PC-3 (cell line): Measurements from ENCODE around the gene CCER1. TPM values are rescaled to one million over a fixed set of nuclear protein-coding genes. Genes with fewer than 3 reads are reported as not detected.

Experiments
- ATAC-seq: fragments of 200-7000 bp; cut with Tn5 transposase; 2 replicates; pipeline ENCODE4 v1.9.1; 2020; ENCODE audit warnings: mild to moderate bottlenecking, moderate library complexity
- BruUV-seq: library from RNA; stranded (reverse); fragments of 400-500 nt; replicated peaks from 2 replicates; lab custom pipeline; 2021; lab: Mats Ljungman, UMichigan
- CTCF ChIA-PET: fragments of 300-600 bp; sonication (Branson Sonifier 250); formaldehyde crosslinking; loops from one replicate; lab custom pipeline; 2022; ENCODE audit warnings: antibody characterized with exemption; lab: Charles Lee
- POLR2A ChIA-PET: fragments of 300-600 bp; sonication (Branson Sonifier 250); formaldehyde crosslinking; loops from one replicate; lab custom pipeline; 2022; ENCODE audit warnings: antibody characterized with exemption; ENCODE audit not compliant: unreplicated experiment; lab: Charles Lee
- DNase-seq: peaks from one replicate; pipeline ENCODE4 v3.0.0-alpha.2; 2015
- H2AFZ ChIP-seq: fragments of 300-600 bp; sonication (generic); 2 replicates; pipeline ENCODE4 v1.6.0; 2016; ENCODE audit warnings: antibody characterized with exemption, low read length
- H3F3A ChIP-seq: fragments of 300-600 bp; sonication (generic); one replicate; pipeline ENCODE4 v1.6.0; 2017; ENCODE audit warnings: antibody characterized with exemption, low read length, control low read depth, mild to moderate bottlenecking; ENCODE audit not compliant: unreplicated experiment
- H3K27ac ChIP-seq: fragments of 300-600 bp; sonication (generic); 2 replicates; pipeline ENCODE4 v1.5.1; 2016; ENCODE audit warnings: mild to moderate bottlenecking, low read length
- H3K27me3 ChIP-seq: fragments of 300-600 bp; sonication (generic); 2 replicates; pipeline ENCODE4 v1.6.1; 2016; ENCODE audit warnings: low read length, mixed read lengths
- H3K36me3 ChIP-seq: fragments of 300-600 bp; sonication (generic); 2 replicates; pipeline ENCODE4 v1.6.1; 2016; ENCODE audit warnings: low read depth, mixed run types, low read length, mixed read lengths
- H3K4me1 ChIP-seq: fragments of 300-600 bp; sonication (generic); 2 replicates; pipeline ENCODE4 v1.5.1; 2016; ENCODE audit warnings: low read length; ENCODE audit not compliant: insufficient read depth
- H3K4me2 ChIP-seq: fragments of 300-600 bp; sonication (generic); 2 replicates; pipeline ENCODE4 v1.6.0; 2016; ENCODE audit warnings: low read length
- H3K4me3 ChIP-seq: fragments of 300-600 bp; sonication (generic); 2 replicates; pipeline ENCODE4 v1.5.1; 2016; ENCODE audit warnings: mild to moderate bottlenecking, low read length, mixed read lengths
- H3K79me2 ChIP-seq: fragments of 300-600 bp; sonication (generic); 2 replicates; pipeline ENCODE4 v1.6.1; 2017; ENCODE audit warnings: low read length, mixed read lengths
- H3K9ac ChIP-seq: fragments of 300-600 bp; sonication (generic); 2 replicates; pipeline ENCODE4 v1.6.0; 2016; ENCODE audit warnings: mild to moderate bottlenecking, low read length
- H3K9me2 ChIP-seq: fragments of 300-600 bp; sonication (generic); replicated peaks from 2 replicates; pipeline ENCODE4 v1.6.1; 2016; ENCODE audit warnings: mixed run types, low read length, mixed read lengths
- H3K9me3 ChIP-seq: fragments of 300-600 bp; sonication (generic); 2 replicates; pipeline ENCODE4 v1.6.1; 2016; ENCODE audit warnings: low read length, mixed read lengths
- H4K20me1 ChIP-seq: fragments of 300-600 bp; sonication (generic); 2 replicates; pipeline ENCODE4 v1.6.1; 2016; ENCODE audit warnings: low read length, mixed read lengths
- EZH2 ChIP-seq: fragments of 300-600 bp; sonication (generic); IDR thresholded peaks from one replicate; pipeline ENCODE4 v1.6.1; 2017; ENCODE audit warnings: antibody characterized with exemption, mild to moderate bottlenecking, low read length; ENCODE audit not compliant: unreplicated experiment
- EZH2phosphoT487 ChIP-seq: fragments of 300-600 bp; sonication (generic); IDR thresholded peaks from 2 replicates; pipeline ENCODE4 v1.6.1; 2018; ENCODE audit warnings: mild to moderate bottlenecking, antibody characterized with exemption, low read length, borderline replicate concordance
- intact Hi-C: fragments of 100-400 bp; cut with micrococcal nuclease; formaldehyde crosslinking; loops from 2 replicates; pipeline ENCODE4 v1.9.0; 2023
- total RNA-seq: library from RNA; depleted of rRNA; stranded (reverse); fragments of >200 nt; gene quantifications from 2 replicates; pipeline ENCODE4 v1.2.3, GENCODE V29; 2014
- TF ChIP-seq, protein P1 (sequence below): fragments of 300-600 bp; sonication (generic); conservative IDR thresholded peaks from 2 replicates; pipeline ENCODE4 v1.5.1; 2017; ENCODE audit warnings: antibody characterized with exemption, low read depth, mild to moderate bottlenecking, low read length

The CCER1 gene
- total RNA-seq, 1 experiment from 2014 or later: not detected

DNA sequence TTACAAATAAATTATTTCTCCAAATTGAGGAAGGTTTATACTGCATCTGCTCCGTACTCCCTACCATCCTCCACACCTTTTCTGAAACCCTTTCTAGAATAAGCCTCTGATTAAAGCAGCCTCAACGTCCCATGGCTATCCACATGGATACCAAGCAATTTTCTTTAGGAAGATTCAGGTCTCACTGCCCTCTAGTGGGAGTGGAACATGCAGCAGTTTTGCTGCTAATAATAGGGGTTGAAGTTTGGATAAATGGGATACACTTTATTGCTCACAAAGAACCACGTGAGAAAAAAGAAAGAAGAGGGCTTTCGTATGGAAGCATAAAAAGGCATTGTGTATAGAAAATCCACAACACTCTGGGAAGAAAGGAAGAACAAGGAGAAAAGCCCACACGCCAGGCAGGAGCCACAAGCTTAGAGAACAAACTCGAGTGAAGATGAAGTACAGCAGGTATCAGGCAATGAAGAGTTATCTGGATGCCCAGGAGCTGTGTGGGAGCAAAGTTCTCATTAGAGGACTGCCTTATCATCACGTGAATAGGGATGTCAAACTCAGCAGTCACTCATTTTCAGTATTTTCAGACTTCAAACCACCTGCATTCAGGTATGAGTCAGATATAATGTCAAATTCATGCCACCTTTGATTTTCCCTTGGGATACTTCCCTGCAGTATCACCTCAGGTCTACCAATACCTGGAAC, 45.8 kb downstream of the CCER1 start:
- no peaks in the 10 kb centered on the region for H3F3A ChIP-seq
- H3K9ac ChIP-seq: no peak overlapping the region
- CTCF ChIA-PET: no interaction called here
- POLR2A ChIA-PET: no interaction called here
- H3K9me2 ChIP-seq: no peaks in the 10 kb centered on the region
- no TSS peak for BruUV-seq
- TF ChIP-seq EZH2: no peak
- TF ChIP-seq, protein P1, sequence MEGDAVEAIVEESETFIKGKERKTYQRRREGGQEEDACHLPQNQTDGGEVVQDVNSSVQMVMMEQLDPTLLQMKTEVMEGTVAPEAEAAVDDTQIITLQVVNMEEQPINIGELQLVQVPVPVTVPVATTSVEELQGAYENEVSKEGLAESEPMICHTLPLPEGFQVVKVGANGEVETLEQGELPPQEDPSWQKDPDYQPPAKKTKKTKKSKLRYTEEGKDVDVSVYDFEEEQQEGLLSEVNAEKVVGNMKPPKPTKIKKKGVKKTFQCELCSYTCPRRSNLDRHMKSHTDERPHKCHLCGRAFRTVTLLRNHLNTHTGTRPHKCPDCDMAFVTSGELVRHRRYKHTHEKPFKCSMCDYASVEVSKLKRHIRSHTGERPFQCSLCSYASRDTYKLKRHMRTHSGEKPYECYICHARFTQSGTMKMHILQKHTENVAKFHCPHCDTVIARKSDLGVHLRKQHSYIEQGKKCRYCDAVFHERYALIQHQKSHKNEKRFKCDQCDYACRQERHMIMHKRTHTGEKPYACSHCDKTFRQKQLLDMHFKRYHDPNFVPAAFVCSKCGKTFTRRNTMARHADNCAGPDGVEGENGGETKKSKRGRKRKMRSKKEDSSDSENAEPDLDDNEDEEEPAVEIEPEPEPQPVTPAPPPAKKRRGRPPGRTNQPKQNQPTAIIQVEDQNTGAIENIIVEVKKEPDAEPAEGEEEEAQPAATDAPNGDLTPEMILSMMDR: peak; percentile 92
- no peaks in the 10 kb centered on the region for H3K79me2 ChIP-seq
- H3K4me1 ChIP-seq: 0 out of 2 replicates have a peak, but pooled peaks cover 10% of the 10 kb centered on the region
- DNase-seq: peak; percentile 75
- H2AFZ ChIP-seq: no peak overlapping the region
- H4K20me1 ChIP-seq: no peaks in the 10 kb centered on the region
- intact Hi-C loops: loop anchor here (1.0 to 5.0 kb wide), 3 partner anchors 33 to 214 kb away; no protein-coding TSS in a partner anchor
- peak; percentile 58 for ATAC-seq
- no peaks in the 10 kb centered on the region for H3K9me3 ChIP-seq
- no peak overlapping the region for H3K27ac ChIP-seq
- no peaks in the 10 kb centered on the region for H3K36me3 ChIP-seq
- no peaks in the 10 kb centered on the region for H3K27me3 ChIP-seq
- H3K4me2 ChIP-seq: no peak overlapping the region
- H3K4me3 ChIP-seq: no peak overlapping the region

DNA sequence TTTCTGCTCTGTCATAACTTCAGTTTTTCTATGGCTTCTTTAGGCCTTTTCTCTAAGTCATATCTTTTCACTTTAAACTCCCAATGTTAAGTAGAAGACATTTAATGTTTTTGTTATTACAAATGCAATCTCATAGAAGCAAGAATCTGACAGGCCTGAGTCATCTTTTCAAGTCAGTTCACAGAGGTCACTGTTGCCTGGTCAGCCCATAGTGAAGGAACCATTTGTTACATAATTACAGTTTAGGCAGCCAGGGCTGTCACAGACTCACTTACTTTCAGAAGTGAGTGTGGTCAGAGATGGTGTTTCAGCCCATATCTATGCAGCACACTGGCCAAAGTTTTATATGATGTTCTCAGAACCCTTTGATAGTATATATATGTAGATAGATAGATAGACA, 46.5 kb downstream of the CCER1 start:
- H3K4me2 ChIP-seq: no peak overlapping the region
- no peaks in the 10 kb centered on the region for H3F3A ChIP-seq
- ChIA-PET POLR2A (interaction anchor here (0.7 kb wide), 1 partner anchor 158 kb away, joined by 3 read pairs; no protein-coding TSS in a partner anchor), CTCF (interaction anchor here (0.7 kb wide), 1 partner anchor 1239 kb away, joined by 3 read pairs; no protein-coding TSS in a partner anchor)
- no peaks in the 10 kb centered on the region for H3K9me2 ChIP-seq
- H3K27me3 ChIP-seq: no peaks in the 10 kb centered on the region
- no peaks in the 10 kb centered on the region for H3K79me2 ChIP-seq
- intact Hi-C loops: loop anchor here (5.0 kb wide), 2 partner anchors 34 to 56 kb away; no protein-coding TSS in a partner anchor
- ATAC-seq (no peak), DNase-seq (peak; percentile 20)
- no peak overlapping the region for H3K4me3 ChIP-seq
- no peak overlapping the region for H3K27ac ChIP-seq
- BruUV-seq: no TSS peak
- H3K36me3 ChIP-seq: no peaks in the 10 kb centered on the region
- 0 out of 2 replicates have a peak, but pooled peaks cover 10% of the 10 kb centered on the region for H3K4me1 ChIP-seq
- H4K20me1 ChIP-seq: no peaks in the 10 kb centered on the region
- H2AFZ ChIP-seq: no peak overlapping the region
- no peaks in the 10 kb centered on the region for H3K9me3 ChIP-seq
- TF ChIP-seq EZH2phosphoT487 (no peak), EZH2 (no peak)
- TF ChIP-seq, protein P1: no peak
- H3K9ac ChIP-seq: no peak overlapping the region
